Measurements from ENCODE around the gene KCNMA1. TPM values are rescaled to one million over a fixed set of nuclear protein-coding genes. Genes with fewer than 3 reads are reported as not detected.

The KCNMA1 gene
- total RNA-seq, 2 donors from 2014 or later = 168 to 188 TPM

GRCh38 chr10:77111611-77112550, 525.7 kb downstream of the KCNMA1 start:
- peak overlapping the region; percentile 79 to 85 for H3K27ac ChIP-seq
- DNase-seq (ENCODE audit: low spot score) = no peak
- H3K4me3 ChIP-seq = no peak overlapping the region

GRCh38 chr10:77110757-77111156, 526.9 kb downstream of the KCNMA1 start:
- Histone ChIP-seq H3K36me3 (no peaks in the 10 kb centered on the region), H3K4me3 (no peak overlapping the region), H3K27me3 (replicated peaks; ENCODE audit: insufficient read depth) (no peaks in the 10 kb centered on the region), H3K27ac (peak overlapping the region; percentile 79 to 85), H3K4me1 (ENCODE audit: control insufficient read depth in 1 of 2, low read depth in 2 of 2) (peaks cover 29 to 60% of the 10 kb centered on the region in 2 donors), H3K9me3 (no peaks in the 10 kb centered on the region)
- DNase-seq (ENCODE audit: low spot score) (peak; percentile 28), ATAC-seq (ENCODE audit: insufficient number of reproducible peaks, low FRiP score, low read depth) (peak; percentile 16)
- TF ChIP-seq CTCF (IDR thresholded peaks at IDR 0.05) = no peak

More at GRCh38 chr10:77111611-77112550, 525.7 kb downstream of the KCNMA1 start:
- H3K36me3 ChIP-seq = no peaks in the 10 kb centered on the region
- H3K9me3 ChIP-seq = no peaks in the 10 kb centered on the region
- ATAC-seq (ENCODE audit: insufficient number of reproducible peaks, low FRiP score, low read depth) = no peak
- H3K4me1 ChIP-seq (ENCODE audit: control insufficient read depth in 1 of 2, low read depth in 2 of 2) = peaks cover 26 to 49% of the 10 kb centered on the region in 2 donors
- TF ChIP-seq CTCF (IDR thresholded peaks at IDR 0.05) = peak; percentile 84
- no peaks in the 10 kb centered on the region for H3K27me3 ChIP-seq (replicated peaks; ENCODE audit: insufficient read depth)

GRCh38 chr10:77109351-77109994, 528.1 kb downstream of the KCNMA1 start:
- Histone ChIP-seq H3K4me3 (no peak overlapping the region), H3K9me3 (no peaks in the 10 kb centered on the region), H3K4me1 (ENCODE audit: control insufficient read depth in 1 of 2, low read depth in 2 of 2) (peaks cover 42 to 73% of the 10 kb centered on the region in 2 donors), H3K27me3 (replicated peaks; ENCODE audit: insufficient read depth) (no peaks in the 10 kb centered on the region), H3K36me3 (no peaks in the 10 kb centered on the region), H3K27ac (peak overlapping the region; percentile 79 to 85)
- TF ChIP-seq CTCF (IDR thresholded peaks at IDR 0.05) = no peak
- no peak for DNase-seq (ENCODE audit: low spot score)
- ATAC-seq (ENCODE audit: insufficient number of reproducible peaks, low FRiP score, low read depth) = no peak

- ATAC-seq (ENCODE audit: insufficient number of reproducible peaks, low FRiP score, low read depth) (no peak), DNase-seq (ENCODE audit: low spot score) (no peak)
- H3K36me3 ChIP-seq = no peaks in the 10 kb centered on the region
- H3K9me3 ChIP-seq = no peaks in the 10 kb centered on the region
- no peak overlapping the region for H3K4me3 ChIP-seq
- peak overlapping the region; percentile 62 to 79 for H3K27ac ChIP-seq
- peaks cover 45 to 77% of the 10 kb centered on the region in 2 donors for H3K4me1 ChIP-seq (ENCODE audit: control insufficient read depth in 1 of 2, low read depth in 2 of 2)
- TF ChIP-seq CTCF (IDR thresholded peaks at IDR 0.05) = no peak
- no peaks in the 10 kb centered on the region for H3K27me3 ChIP-seq (replicated peaks; ENCODE audit: insufficient read depth)
These were observed 530.9 kb downstream of the KCNMA1 start for GRCh38 chr10:77106676-77107075.

GRCh38 chr10:77105761-77106221, 531.8 kb downstream of the KCNMA1 start:
- H3K9me3 ChIP-seq = no peaks in the 10 kb centered on the region
- H3K36me3 ChIP-seq = no peaks in the 10 kb centered on the region
- H3K4me3 ChIP-seq = no peak overlapping the region
- no peaks in the 10 kb centered on the region for H3K27me3 ChIP-seq (replicated peaks; ENCODE audit: insufficient read depth)
- peaks cover 38 to 68% of the 10 kb centered on the region in 2 donors for H3K4me1 ChIP-seq (ENCODE audit: control insufficient read depth in 1 of 2, low read depth in 2 of 2)
- ATAC-seq (ENCODE audit: insufficient number of reproducible peaks, low FRiP score, low read depth) (no peak), DNase-seq (ENCODE audit: low spot score) (no peak)
- TF ChIP-seq CTCF (IDR thresholded peaks at IDR 0.05) = no peak
- H3K27ac ChIP-seq = peak overlapping the region; percentile 62 to 79
